Measurements from ENCODE around the gene CRKL. TPM values are rescaled to one million over a fixed set of nuclear protein-coding genes. Genes with fewer than 3 reads are reported as not detected.

Gene CRKL
- total and polyA plus RNA-seq, 4 donors = 12.0 to 45.5 (median 22.6) TPM

DNA sequence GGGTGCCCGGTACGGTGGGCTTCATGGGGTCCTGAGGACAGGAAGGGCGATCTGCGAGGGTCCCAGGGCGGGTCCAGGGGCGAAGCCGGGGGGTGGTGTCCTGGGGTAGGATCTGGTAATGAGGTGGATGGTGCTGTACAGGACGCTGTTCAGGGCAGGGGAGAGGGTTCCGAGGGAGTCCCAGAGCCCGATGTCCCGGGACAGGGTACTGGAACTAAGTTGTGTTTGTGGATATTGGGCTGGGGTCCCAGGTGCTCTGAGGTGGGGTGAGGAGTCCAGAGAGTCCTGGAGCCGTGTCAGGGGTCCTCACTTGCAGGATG, 65.3 kb downstream of the CRKL start:
- Histone ChIP-seq H3K4me3 (ENCODE audit: low read depth in 1 of 3, low read length in 3 of 3) (peak overlapping the region; percentile 55 to 91 (median 71)), H3K27ac (ENCODE audit: low read depth in 1 of 2, low read length in 2 of 2) (peak overlapping the region; percentile 86 to 88), H3K4me1 (ENCODE audit: control insufficient read depth in 4 of 4, insufficient read depth in 4 of 4, low read length in 3 of 4) (peaks cover 7 to 36% (median 27%) of the 10 kb centered on the region in 4 donors), H3K9ac (ENCODE audit: low read depth in 1 of 2, low read length in 2 of 2) (peak overlapping the region; percentile 70 to 94), H3K9me3 (ENCODE audit: control insufficient read depth in 4 of 4, low read length in 3 of 4) (no peaks in the 10 kb centered on the region), H3K27me3 (ENCODE audit: control insufficient read depth in 4 of 4, insufficient read depth in 4 of 4, low read length in 3 of 4) (no peaks in the 10 kb centered on the region), H3K36me3 (ENCODE audit: control insufficient read depth in 4 of 4, insufficient read depth in 3 of 4, low read depth in 1 of 4, low read length in 3 of 4) (peaks cover 0 to 8% (median 3%) of the 10 kb centered on the region in 4 donors)
- TF ChIP-seq HNF4A (conservative IDR thresholded peaks at IDR 0.05) (no peak), GABPA (IDR thresholded peaks at IDR 0.05 in 1 of 2, conservative IDR thresholded peaks at IDR 0.05 in 1 of 2) (no peak)
- TF ChIP-seq, protein P1, sequence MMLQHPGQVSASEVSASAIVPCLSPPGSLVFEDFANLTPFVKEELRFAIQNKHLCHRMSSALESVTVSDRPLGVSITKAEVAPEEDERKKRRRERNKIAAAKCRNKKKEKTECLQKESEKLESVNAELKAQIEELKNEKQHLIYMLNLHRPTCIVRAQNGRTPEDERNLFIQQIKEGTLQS (IDR thresholded peaks at IDR 0.05) = no peak
- WGBS = 3% methylated on average over 12 of the region's 12 CpGs
- DNase-seq (ENCODE audit: low spot score) = peak; percentile 43

DNA sequence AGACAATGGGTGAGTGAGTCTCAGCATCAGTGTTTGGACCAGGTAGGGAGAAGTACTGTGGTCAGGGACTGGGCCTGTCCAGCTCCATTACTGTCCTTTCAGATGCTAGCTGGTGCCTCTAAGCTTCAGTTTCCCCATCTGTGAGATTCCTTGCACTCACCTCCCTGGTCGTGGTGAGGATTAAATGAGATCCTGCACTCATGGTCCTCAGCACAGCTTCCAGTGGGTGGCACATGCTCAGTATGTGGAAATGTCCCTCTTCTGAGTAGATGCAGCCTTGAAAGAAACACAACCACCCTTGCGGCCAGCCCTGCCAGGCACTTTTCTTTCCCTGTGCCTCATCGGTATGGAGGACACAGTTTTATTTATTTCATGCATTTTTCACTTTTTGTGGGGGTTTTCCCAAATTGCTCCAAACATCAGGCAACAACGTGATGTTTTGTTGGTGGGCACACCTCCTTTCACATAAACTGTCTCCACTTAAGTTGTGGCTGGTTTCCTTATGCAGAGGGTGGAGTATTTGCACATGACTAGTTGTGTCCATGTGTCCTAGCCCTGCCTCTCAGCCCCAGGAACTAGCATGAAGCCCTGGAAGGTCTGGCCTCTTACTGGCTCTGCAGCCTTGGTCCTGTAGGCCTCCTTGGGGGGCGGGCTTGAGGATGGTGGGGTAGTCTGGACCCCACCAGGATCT, 66.0 kb downstream of the CRKL start:
- Histone ChIP-seq H3K36me3 (ENCODE audit: control insufficient read depth in 4 of 4, insufficient read depth in 3 of 4, low read depth in 1 of 4, low read length in 3 of 4) (peaks cover 3 to 15% (median 4%) of the 10 kb centered on the region in 4 donors), H3K27me3 (ENCODE audit: control insufficient read depth in 4 of 4, insufficient read depth in 4 of 4, low read length in 3 of 4) (no peaks in the 10 kb centered on the region), H3K9me3 (ENCODE audit: control insufficient read depth in 4 of 4, low read length in 3 of 4) (no peaks in the 10 kb centered on the region), H3K27ac (ENCODE audit: low read depth in 1 of 2, low read length in 2 of 2) (no peak overlapping the region), H3K9ac (ENCODE audit: low read depth in 1 of 2, low read length in 2 of 2) (peak overlapping the region; percentile 70 to 94), H3K4me1 (ENCODE audit: control insufficient read depth in 4 of 4, insufficient read depth in 4 of 4, low read length in 3 of 4) (peaks cover 7 to 36% (median 27%) of the 10 kb centered on the region in 4 donors), H3K4me3 (ENCODE audit: low read depth in 1 of 3, low read length in 3 of 3) (peak overlapping the region; percentile 55 to 91 (median 71))
- WGBS = 84% methylated on average over 5 of the region's 5 CpGs
- no peak for DNase-seq (ENCODE audit: low spot score)
- TF ChIP-seq, protein P2, sequence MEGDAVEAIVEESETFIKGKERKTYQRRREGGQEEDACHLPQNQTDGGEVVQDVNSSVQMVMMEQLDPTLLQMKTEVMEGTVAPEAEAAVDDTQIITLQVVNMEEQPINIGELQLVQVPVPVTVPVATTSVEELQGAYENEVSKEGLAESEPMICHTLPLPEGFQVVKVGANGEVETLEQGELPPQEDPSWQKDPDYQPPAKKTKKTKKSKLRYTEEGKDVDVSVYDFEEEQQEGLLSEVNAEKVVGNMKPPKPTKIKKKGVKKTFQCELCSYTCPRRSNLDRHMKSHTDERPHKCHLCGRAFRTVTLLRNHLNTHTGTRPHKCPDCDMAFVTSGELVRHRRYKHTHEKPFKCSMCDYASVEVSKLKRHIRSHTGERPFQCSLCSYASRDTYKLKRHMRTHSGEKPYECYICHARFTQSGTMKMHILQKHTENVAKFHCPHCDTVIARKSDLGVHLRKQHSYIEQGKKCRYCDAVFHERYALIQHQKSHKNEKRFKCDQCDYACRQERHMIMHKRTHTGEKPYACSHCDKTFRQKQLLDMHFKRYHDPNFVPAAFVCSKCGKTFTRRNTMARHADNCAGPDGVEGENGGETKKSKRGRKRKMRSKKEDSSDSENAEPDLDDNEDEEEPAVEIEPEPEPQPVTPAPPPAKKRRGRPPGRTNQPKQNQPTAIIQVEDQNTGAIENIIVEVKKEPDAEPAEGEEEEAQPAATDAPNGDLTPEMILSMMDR (IDR thresholded peaks at IDR 0.05; ENCODE audit: low read depth, low read length, missing input control) = no peak
- TF ChIP-seq HNF4A (conservative IDR thresholded peaks at IDR 0.05) (no peak), JUND (IDR thresholded peaks at IDR 0.05) (no peak), EGR1 (IDR thresholded peaks at IDR 0.05; ENCODE audit: low read depth in 2 of 2) (no peak)
- TF ChIP-seq, protein P3, sequence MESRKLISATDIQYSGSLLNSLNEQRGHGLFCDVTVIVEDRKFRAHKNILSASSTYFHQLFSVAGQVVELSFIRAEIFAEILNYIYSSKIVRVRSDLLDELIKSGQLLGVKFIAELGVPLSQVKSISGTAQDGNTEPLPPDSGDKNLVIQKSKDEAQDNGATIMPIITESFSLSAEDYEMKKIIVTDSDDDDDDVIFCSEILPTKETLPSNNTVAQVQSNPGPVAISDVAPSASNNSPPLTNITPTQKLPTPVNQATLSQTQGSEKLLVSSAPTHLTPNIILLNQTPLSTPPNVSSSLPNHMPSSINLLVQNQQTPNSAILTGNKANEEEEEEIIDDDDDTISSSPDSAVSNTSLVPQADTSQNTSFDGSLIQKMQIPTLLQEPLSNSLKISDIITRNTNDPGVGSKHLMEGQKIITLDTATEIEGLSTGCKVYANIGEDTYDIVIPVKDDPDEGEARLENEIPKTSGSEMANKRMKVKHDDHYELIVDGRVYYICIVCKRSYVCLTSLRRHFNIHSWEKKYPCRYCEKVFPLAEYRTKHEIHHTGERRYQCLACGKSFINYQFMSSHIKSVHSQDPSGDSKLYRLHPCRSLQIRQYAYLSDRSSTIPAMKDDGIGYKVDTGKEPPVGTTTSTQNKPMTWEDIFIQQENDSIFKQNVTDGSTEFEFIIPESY (IDR thresholded peaks at IDR 0.05) = no peak

DNA sequence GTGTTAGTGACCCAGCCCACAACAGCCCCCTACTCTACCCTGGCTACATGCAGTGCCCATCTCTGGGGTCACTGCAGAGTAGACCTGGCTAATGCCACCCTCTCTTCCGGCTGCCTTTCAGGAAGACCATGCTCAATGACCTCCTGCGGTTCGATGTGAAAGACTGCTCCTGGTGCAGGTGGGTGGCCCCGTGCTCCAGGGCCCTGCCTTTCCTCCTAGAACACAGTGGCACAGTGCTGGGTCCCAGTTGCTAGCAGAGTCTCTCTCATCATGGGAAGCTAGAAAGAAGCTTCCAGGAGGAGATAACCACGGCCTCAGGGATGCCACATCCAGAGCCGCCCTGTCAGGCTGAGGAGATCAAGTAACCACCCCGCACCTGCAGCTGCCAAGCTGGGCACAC, 68.5 kb downstream of the CRKL start:
- DNase-seq (ENCODE audit: low spot score) = no peak
- WGBS = 95% methylated on average over 7 of the region's 7 CpGs

More for the DNA sequence above, 68.5 kb downstream of the CRKL start:
- Histone ChIP-seq H3K27me3 (ENCODE audit: control insufficient read depth in 4 of 4, insufficient read depth in 4 of 4, low read length in 3 of 4) (no peaks in the 10 kb centered on the region), H3K4me1 (ENCODE audit: control insufficient read depth in 4 of 4, insufficient read depth in 4 of 4, low read length in 3 of 4) (peaks cover 0 to 22% (median 18%) of the 10 kb centered on the region in 4 donors), H3K27ac (ENCODE audit: low read depth in 1 of 2, low read length in 2 of 2) (no peak overlapping the region), H3K4me3 (ENCODE audit: low read depth in 1 of 3, low read length in 3 of 3) (no peak overlapping the region), H3K36me3 (ENCODE audit: control insufficient read depth in 4 of 4, insufficient read depth in 3 of 4, low read depth in 1 of 4, low read length in 3 of 4) (peaks cover 4 to 19% (median 5%) of the 10 kb centered on the region in 4 donors), H3K9me3 (ENCODE audit: control insufficient read depth in 4 of 4, low read length in 3 of 4) (no peaks in the 10 kb centered on the region), H3K9ac (ENCODE audit: low read depth in 1 of 2, low read length in 2 of 2) (no peak overlapping the region)
- no peak for TF ChIP-seq NR2F2 (IDR thresholded peaks at IDR 0.05)
- TF ChIP-seq, protein P4, sequence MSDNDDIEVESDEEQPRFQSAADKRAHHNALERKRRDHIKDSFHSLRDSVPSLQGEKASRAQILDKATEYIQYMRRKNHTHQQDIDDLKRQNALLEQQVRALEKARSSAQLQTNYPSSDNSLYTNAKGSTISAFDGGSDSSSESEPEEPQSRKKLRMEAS (IDR thresholded peaks at IDR 0.05) = no peak
- TF ChIP-seq HNF4G (IDR thresholded peaks at IDR 0.05) = no peak
- TF ChIP-seq HNF4A (conservative IDR thresholded peaks at IDR 0.05) = no peak
- no peak for TF ChIP-seq JUND (IDR thresholded peaks at IDR 0.05)
- no peak for TF ChIP-seq GABPA (IDR thresholded peaks at IDR 0.05 in 1 of 2, conservative IDR thresholded peaks at IDR 0.05 in 1 of 2)
- no peak for TF ChIP-seq YY1 (IDR thresholded peaks at IDR 0.05)
- TF ChIP-seq, protein P5, sequence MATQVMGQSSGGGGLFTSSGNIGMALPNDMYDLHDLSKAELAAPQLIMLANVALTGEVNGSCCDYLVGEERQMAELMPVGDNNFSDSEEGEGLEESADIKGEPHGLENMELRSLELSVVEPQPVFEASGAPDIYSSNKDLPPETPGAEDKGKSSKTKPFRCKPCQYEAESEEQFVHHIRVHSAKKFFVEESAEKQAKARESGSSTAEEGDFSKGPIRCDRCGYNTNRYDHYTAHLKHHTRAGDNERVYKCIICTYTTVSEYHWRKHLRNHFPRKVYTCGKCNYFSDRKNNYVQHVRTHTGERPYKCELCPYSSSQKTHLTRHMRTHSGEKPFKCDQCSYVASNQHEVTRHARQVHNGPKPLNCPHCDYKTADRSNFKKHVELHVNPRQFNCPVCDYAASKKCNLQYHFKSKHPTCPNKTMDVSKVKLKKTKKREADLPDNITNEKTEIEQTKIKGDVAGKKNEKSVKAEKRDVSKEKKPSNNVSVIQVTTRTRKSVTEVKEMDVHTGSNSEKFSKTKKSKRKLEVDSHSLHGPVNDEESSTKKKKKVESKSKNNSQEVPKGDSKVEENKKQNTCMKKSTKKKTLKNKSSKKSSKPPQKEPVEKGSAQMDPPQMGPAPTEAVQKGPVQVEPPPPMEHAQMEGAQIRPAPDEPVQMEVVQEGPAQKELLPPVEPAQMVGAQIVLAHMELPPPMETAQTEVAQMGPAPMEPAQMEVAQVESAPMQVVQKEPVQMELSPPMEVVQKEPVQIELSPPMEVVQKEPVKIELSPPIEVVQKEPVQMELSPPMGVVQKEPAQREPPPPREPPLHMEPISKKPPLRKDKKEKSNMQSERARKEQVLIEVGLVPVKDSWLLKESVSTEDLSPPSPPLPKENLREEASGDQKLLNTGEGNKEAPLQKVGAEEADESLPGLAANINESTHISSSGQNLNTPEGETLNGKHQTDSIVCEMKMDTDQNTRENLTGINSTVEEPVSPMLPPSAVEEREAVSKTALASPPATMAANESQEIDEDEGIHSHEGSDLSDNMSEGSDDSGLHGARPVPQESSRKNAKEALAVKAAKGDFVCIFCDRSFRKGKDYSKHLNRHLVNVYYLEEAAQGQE (IDR thresholded peaks at IDR 0.05) = no peak
- TF ChIP-seq, protein P3 (IDR thresholded peaks at IDR 0.05) = no peak
- no peak for TF ChIP-seq FOXA1 (IDR thresholded peaks at IDR 0.05)
- no peak for TF ChIP-seq EGR1 (IDR thresholded peaks at IDR 0.05; ENCODE audit: low read depth in 2 of 2)
- TF ChIP-seq FOXA2 (IDR thresholded peaks at IDR 0.05) = no peak
- TF ChIP-seq, protein P1 (IDR thresholded peaks at IDR 0.05) = no peak

Data from liver (tissue), 9 donors.